Measurements from ENCODE around the gene PTGR3. TPM values are rescaled to one million over a fixed set of nuclear protein-coding genes. Genes with fewer than 3 reads are reported as not detected.

The PTGR3 gene
- total and polyA plus RNA-seq, 2 of the 8 experiments (the other 6 are each of a cell fraction or from before 2014, with no cell fraction given): 2.0 to 3.6 TPM

- FAIRE-seq (no peak), DNase-seq (ENCODE audit: low read depth in 1 of 2, low spot score in 2 of 2) (no peak)
- H3K4me1 ChIP-seq (replicated peaks in 1 of 4; ENCODE audit: control insufficient read depth in 3 of 4, insufficient read depth in 4 of 4, low read length in 3 of 4): no peaks in the 10 kb centered on the region
- no peak overlapping the region for H3K23ac ChIP-seq (ENCODE audit: insufficient read length)
- WGBS, 2 experiments (ENCODE audit: extremely low coverage in 1 of 2, insufficient coverage in 1 of 2, insufficient read length in 1 of 2, insufficient replicate concordance in 2 of 2, low coverage in 1 of 2, low lambda C conversion rate in 2 of 2, missing lambda C conversion rate in 1 of 2): 97% methylated on average over 7 of the region's 7 CpGs; no CpG with 5 or more reads in 1 of the 2 experiments
- H3K23me2 ChIP-seq (ENCODE audit: low read depth, low read length): no peaks in the 10 kb centered on the region
- H3K14ac ChIP-seq (ENCODE audit: insufficient read length): no peak overlapping the region
- no peak for TF ChIP-seq CHD1 (IDR thresholded peaks at IDR 0.05; ENCODE audit: low read depth, low read length)
- no peak for TF ChIP-seq YY1 (IDR thresholded peaks at IDR 0.05; ENCODE audit: low read depth, low read length)
- TF ChIP-seq, protein P1, sequence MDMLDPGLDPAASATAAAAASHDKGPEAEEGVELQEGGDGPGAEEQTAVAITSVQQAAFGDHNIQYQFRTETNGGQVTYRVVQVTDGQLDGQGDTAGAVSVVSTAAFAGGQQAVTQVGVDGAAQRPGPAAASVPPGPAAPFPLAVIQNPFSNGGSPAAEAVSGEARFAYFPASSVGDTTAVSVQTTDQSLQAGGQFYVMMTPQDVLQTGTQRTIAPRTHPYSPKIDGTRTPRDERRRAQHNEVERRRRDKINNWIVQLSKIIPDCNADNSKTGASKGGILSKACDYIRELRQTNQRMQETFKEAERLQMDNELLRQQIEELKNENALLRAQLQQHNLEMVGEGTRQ (IDR thresholded peaks at IDR 0.05; ENCODE audit: low read length): no peak
- TF ChIP-seq POLR2AphosphoS5 (IDR thresholded peaks at IDR 0.05; ENCODE audit: low read depth, low read length): no peak
- TF ChIP-seq KDM5A (IDR thresholded peaks at IDR 0.05; ENCODE audit: low read length): no peak
- no peak for TF ChIP-seq TCF12 (IDR thresholded peaks at IDR 0.05; ENCODE audit: low read depth, low read length)
- no peak for TF ChIP-seq CEBPB (IDR thresholded peaks at IDR 0.05; ENCODE audit: low read depth, low read length)
- TF ChIP-seq FOSL1 (IDR thresholded peaks at IDR 0.05; ENCODE audit: insufficient read depth, low read depth, low read length): no peak
- no peak for TF ChIP-seq POLR2A (IDR thresholded peaks at IDR 0.05; ENCODE audit: control extremely low read depth in 1 of 2, low read depth in 2 of 2, low read length in 2 of 2)
- TF ChIP-seq SIX5 (IDR thresholded peaks at IDR 0.05; ENCODE audit: low read depth, low read length): no peak
- no peak overlapping the region for H2AFZ ChIP-seq (ENCODE audit: low read length)
- ChIA-PET CTCF (ENCODE audit: partially characterized antibody) (interaction anchor here (1.2 kb wide), 1 partner anchor 8 kb away, joined by 3 read pairs; no protein-coding TSS in a partner anchor), POLR2A (ENCODE audit: partially characterized antibody) (no interaction called here)
- no peak overlapping the region for H4K91ac ChIP-seq (replicated peaks; ENCODE audit: insufficient read length, low read length)
- H3K79me1 ChIP-seq (ENCODE audit: low read depth, low read length): no peaks in the 10 kb centered on the region
- no peak overlapping the region for H2BK5ac ChIP-seq (ENCODE audit: low read depth, low read length)
- H3K4ac ChIP-seq (replicated peaks; ENCODE audit: insufficient read length, low read depth, low read length): no peak overlapping the region
- no peak overlapping the region for H3K4me2 ChIP-seq (ENCODE audit: insufficient read depth in 1 of 2, low read depth in 2 of 2, low read length in 2 of 2)
- H4K5ac ChIP-seq (ENCODE audit: insufficient read length, low read depth, low read length): no peak overlapping the region
- H3K9me3 ChIP-seq (ENCODE audit: insufficient read depth in 2 of 2, low read depth in 1 of 2, low read length in 1 of 2): no peaks in the 10 kb centered on the region
- no peaks in the 10 kb centered on the region for H3K36me3 ChIP-seq (ENCODE audit: control insufficient read depth in 2 of 4, insufficient read depth in 4 of 4, low read length in 3 of 4)
- H4K8ac ChIP-seq (ENCODE audit: extremely low read depth, insufficient read depth, low read length): no peak overlapping the region
- H3K27ac ChIP-seq (ENCODE audit: low read depth, low read length): no peak overlapping the region
- no peaks in the 10 kb centered on the region for H3K79me2 ChIP-seq (ENCODE audit: control insufficient read depth in 1 of 2, insufficient read depth in 2 of 2, low read length in 2 of 2)
- no peak overlapping the region for H3K9ac ChIP-seq (replicated peaks in 1 of 4; ENCODE audit: extremely low read depth in 1 of 4, low read depth in 3 of 4, low read length in 3 of 4)
- no peak overlapping the region for H2AK5ac ChIP-seq (ENCODE audit: low read depth, low read length)
- H4K20me1 ChIP-seq (replicated peaks in 1 of 2; ENCODE audit: control insufficient read depth in 1 of 2, insufficient read depth in 2 of 2, low read length in 2 of 2): no peaks in the 10 kb centered on the region
- H2BK120ac ChIP-seq (replicated peaks; ENCODE audit: low read depth, low read length): no peak overlapping the region
- no peak overlapping the region for H3K56ac ChIP-seq (replicated peaks; ENCODE audit: insufficient read length, low read depth, low read length)
- H2BK12ac ChIP-seq (ENCODE audit: low read depth, low read length): no peak overlapping the region
- H3K4me3 ChIP-seq (ENCODE audit: extremely low read depth in 1 of 4, insufficient read depth in 2 of 4, low read depth in 3 of 4, low read length in 4 of 4): no peak overlapping the region
- no peak overlapping the region for H2BK20ac ChIP-seq (ENCODE audit: low read length)
- H2BK15ac ChIP-seq (ENCODE audit: low read length): no peak overlapping the region
- H3K18ac ChIP-seq (ENCODE audit: extremely low read depth, low read length): no peak overlapping the region
- H3K27me3 ChIP-seq (replicated peaks in 1 of 4; ENCODE audit: control insufficient read depth in 3 of 4, extremely low read depth in 1 of 4, insufficient read depth in 3 of 4, low read length in 3 of 4): no peaks in the 10 kb centered on the region
Measured at GRCh38 chr18:75221897-75222296, 13.0 kb upstream of the PTGR3 start.

Data from H1 (cell line).